GM12873 (cell line): ENCODE results near the gene UBE2Q1.

Experiments
- CTCF ChIP-seq: IDR thresholded peaks from 2 replicates; pipeline ENCODE4 v1.5.1; 2012; ENCODE audit warnings: low read depth, mild to moderate bottlenecking, moderate library complexity, low read length, control low read depth; ENCODE audit not compliant: insufficient read depth; ENCODE audit errors: missing control alignments

UBE2Q1 gene

GRCh38 chr1:154586231-154586630, 27.8 kb upstream of the UBE2Q1 start:
- TF ChIP-seq CTCF: no peak

- TF ChIP-seq CTCF: no peak
Measured at GRCh38 chr1:154584267-154584994, 26.0 kb upstream of the UBE2Q1 start.

- no peak for TF ChIP-seq CTCF
Measured at GRCh38 chr1:154583773-154584172, 25.3 kb upstream of the UBE2Q1 start.

- TF ChIP-seq CTCF: no peak
Measured at GRCh38 chr1:154582885-154583284, 24.4 kb upstream of the UBE2Q1 start.

GRCh38 chr1:154581766-154582165, 23.3 kb upstream of the UBE2Q1 start:
- no peak for TF ChIP-seq CTCF

GRCh38 chr1:154579374-154579773, 20.9 kb upstream of the UBE2Q1 start:
- no peak for TF ChIP-seq CTCF

GRCh38 chr1:154578058-154578418, 19.6 kb upstream of the UBE2Q1 start:
- no peak for TF ChIP-seq CTCF
